Activated CD8-positive, alpha-beta memory T cell treated with anti-CD3 and anti-CD28 coated beads, Interleukin-2, amount 50 U/mL, for 24 hours (primary cell): Measurements from ENCODE around the gene SPAG9.

Experiments used
- DNase-seq: peaks from one replicate; pipeline ENCODE4 v3.0.0-alpha.2; 2020; ENCODE audit errors: extremely low read depth

SPAG9 gene

GRCh38 chr17:50986989-50987660 is 133.5 kb downstream of the SPAG9 start:
- DNase-seq: no peak

GRCh38 chr17:50981279-50981678 is 139.4 kb downstream of the SPAG9 start:
- no peak for DNase-seq

- no peak for DNase-seq
Observed at GRCh38 chr17:50979524-50979927, 141.1 kb downstream of the SPAG9 start.

GRCh38 chr17:50977487-50978159 is 143.0 kb downstream of the SPAG9 start:
- no peak for DNase-seq

GRCh38 chr17:50976951-50977472 is 143.7 kb downstream of the SPAG9 start:
- DNase-seq: no peak

- DNase-seq: no peak
Observed at GRCh38 chr17:50973557-50974494, 146.8 kb downstream of the SPAG9 start.

- DNase-seq: no peak
Observed at GRCh38 chr17:50972577-50972976, 148.1 kb downstream of the SPAG9 start.

GRCh38 chr17:50967795-50968194 is 152.9 kb downstream of the SPAG9 start:
- DNase-seq: no peak

GRCh38 chr17:50966163-50966666 is 154.5 kb downstream of the SPAG9 start:
- DNase-seq: no peak

GRCh38 chr17:50963139-50963538 is 157.5 kb downstream of the SPAG9 start:
- no peak for DNase-seq

GRCh38 chr17:50961282-50962220 is 159.1 kb downstream of the SPAG9 start:
- DNase-seq: no peak

- DNase-seq: no peak
Observed at GRCh38 chr17:50959341-50959740, 161.3 kb downstream of the SPAG9 start.

GRCh38 chr17:50957600-50958575 is 162.8 kb downstream of the SPAG9 start:
- no peak for DNase-seq

- peak; percentile 25 for DNase-seq
Observed at GRCh38 chr17:50956750-50957523, 163.7 kb downstream of the SPAG9 start.

GRCh38 chr17:50956409-50956749 is 164.3 kb downstream of the SPAG9 start:
- no peak for DNase-seq

GRCh38 chr17:50955667-50956120 is 165.0 kb downstream of the SPAG9 start:
- no peak for DNase-seq

GRCh38 chr17:50955160-50955559 is 165.5 kb downstream of the SPAG9 start:
- no peak for DNase-seq

- no peak for DNase-seq
Observed at GRCh38 chr17:50954641-50955121, 166.0 kb downstream of the SPAG9 start.
